ENCODE measurements around the gene IFI6. TPM values are rescaled to one million over a fixed set of nuclear protein-coding genes. Genes with fewer than 3 reads are reported as not detected.
"Not testable (repeated sequence)": the region's sequence is repeated elsewhere in the genome, so short reads cannot be mapped to it uniquely, and the experiment has no call there.

IFI6 gene
- polyA plus RNA-seq, 1 donor (not counting 4 experiments of a cell fraction or from before 2014, with no cell fraction given): 618 TPM

DNA sequence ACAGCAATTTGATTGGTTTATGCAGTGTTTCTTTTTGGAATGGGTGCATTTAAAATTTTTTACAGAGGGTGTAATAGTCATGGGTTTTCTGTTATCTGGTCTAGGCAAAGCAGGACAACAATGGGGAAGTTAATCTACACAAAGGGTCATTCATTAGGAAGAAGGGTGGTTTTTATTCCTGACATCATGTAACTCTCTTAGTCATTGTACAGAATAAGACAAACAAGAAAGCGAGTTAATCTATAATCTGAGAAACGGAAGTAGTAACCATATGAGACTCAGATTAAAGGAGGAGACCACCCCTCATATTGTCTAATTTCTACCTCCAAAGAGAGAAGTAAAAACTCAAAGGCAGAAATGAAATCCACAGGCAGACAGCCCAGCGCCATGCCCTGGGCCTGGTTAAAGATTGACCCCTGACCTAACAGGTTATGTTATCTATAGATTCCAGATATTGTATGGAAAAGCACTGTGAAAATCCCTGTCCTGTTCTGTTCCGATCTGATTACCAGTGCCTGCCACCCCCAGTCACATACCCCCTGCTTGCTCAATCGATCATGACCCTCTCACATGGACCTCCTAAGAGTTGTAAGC, 10.5 kb upstream of the IFI6 start:
- H3K4me3 ChIP-seq (ENCODE audit: control insufficient read depth in 2 of 3, extremely low read depth in 1 of 3, insufficient read depth in 2 of 3, low read depth in 1 of 3, low read length in 3 of 3): no peak overlapping the region
- no peaks in the 10 kb centered on the region for H3K27me3 ChIP-seq (ENCODE audit: control insufficient read depth, extremely low read depth, insufficient read depth, low read length)
- dilution Hi-C loops (cut with MboI; ENCODE audit: extremely low pct_ligation_motif_present, low sequenced_read_pairs): no loop called here
- FAIRE-seq (no peak), DNase-seq (ENCODE audit: low read depth, low spot score) (no peak)
- H3K9me1 ChIP-seq (ENCODE audit: control insufficient read depth, extremely low read depth, insufficient read depth, low read length): no peaks in the 10 kb centered on the region
- no peak overlapping the region for H3K4me2 ChIP-seq (ENCODE audit: control insufficient read depth, extremely low read depth, insufficient read depth, low read depth, low read length)
- H3K27ac ChIP-seq (ENCODE audit: control insufficient read depth, insufficient read depth, low read length): no peak overlapping the region
- H3K36me3 ChIP-seq (ENCODE audit: control insufficient read depth in 2 of 2, extremely low read depth in 1 of 2, insufficient read depth in 2 of 2, low read length in 2 of 2): no peaks in the 10 kb centered on the region
- no peak overlapping the region for H3K9ac ChIP-seq (ENCODE audit: control insufficient read depth, extremely low read depth, insufficient read depth, low read length)
- no peaks in the 10 kb centered on the region for H3K79me2 ChIP-seq (ENCODE audit: control insufficient read depth, insufficient read depth, low read length)
- H2AFZ ChIP-seq (ENCODE audit: control insufficient read depth, low read length): no peak overlapping the region
- peaks cover 3% of the 10 kb centered on the region for H3K4me1 ChIP-seq (ENCODE audit: control insufficient read depth, extremely low read depth, insufficient read depth, low read length)
- H4K20me1 ChIP-seq (ENCODE audit: control insufficient read depth, extremely low read depth, insufficient read depth, low read length): no peaks in the 10 kb centered on the region
- peaks cover 1% of the 10 kb centered on the region for H3K9me3 ChIP-seq (ENCODE audit: control insufficient read depth, low read depth, low read length)
- TF ChIP-seq, protein P1, sequence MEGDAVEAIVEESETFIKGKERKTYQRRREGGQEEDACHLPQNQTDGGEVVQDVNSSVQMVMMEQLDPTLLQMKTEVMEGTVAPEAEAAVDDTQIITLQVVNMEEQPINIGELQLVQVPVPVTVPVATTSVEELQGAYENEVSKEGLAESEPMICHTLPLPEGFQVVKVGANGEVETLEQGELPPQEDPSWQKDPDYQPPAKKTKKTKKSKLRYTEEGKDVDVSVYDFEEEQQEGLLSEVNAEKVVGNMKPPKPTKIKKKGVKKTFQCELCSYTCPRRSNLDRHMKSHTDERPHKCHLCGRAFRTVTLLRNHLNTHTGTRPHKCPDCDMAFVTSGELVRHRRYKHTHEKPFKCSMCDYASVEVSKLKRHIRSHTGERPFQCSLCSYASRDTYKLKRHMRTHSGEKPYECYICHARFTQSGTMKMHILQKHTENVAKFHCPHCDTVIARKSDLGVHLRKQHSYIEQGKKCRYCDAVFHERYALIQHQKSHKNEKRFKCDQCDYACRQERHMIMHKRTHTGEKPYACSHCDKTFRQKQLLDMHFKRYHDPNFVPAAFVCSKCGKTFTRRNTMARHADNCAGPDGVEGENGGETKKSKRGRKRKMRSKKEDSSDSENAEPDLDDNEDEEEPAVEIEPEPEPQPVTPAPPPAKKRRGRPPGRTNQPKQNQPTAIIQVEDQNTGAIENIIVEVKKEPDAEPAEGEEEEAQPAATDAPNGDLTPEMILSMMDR (optimal IDR thresholded peaks at IDR 0.05 in 1 of 3, IDR thresholded peaks at IDR 0.05 in 1 of 3, conservative IDR thresholded peaks at IDR 0.05 in 1 of 3; ENCODE audit: extremely low read depth in 1 of 3, insufficient read depth in 2 of 3, low read length in 3 of 3): no peak
- TF ChIP-seq EZH2 (IDR thresholded peaks at IDR 0.05; ENCODE audit: low read length): no peak

GRCh38 chr1:27681580-27681979, 9.6 kb upstream of the IFI6 start:
- H3K9me1 ChIP-seq (ENCODE audit: control insufficient read depth, extremely low read depth, insufficient read depth, low read length); FAIRE-seq; H3K9me3 ChIP-seq (ENCODE audit: control insufficient read depth, low read depth, low read length); H3K27ac ChIP-seq (ENCODE audit: control insufficient read depth, insufficient read depth, low read length); H3K36me3 ChIP-seq (ENCODE audit: control insufficient read depth in 2 of 2, extremely low read depth in 1 of 2, insufficient read depth in 2 of 2, low read length in 2 of 2); H3K79me2 ChIP-seq (ENCODE audit: control insufficient read depth, insufficient read depth, low read length); H3K9ac ChIP-seq (ENCODE audit: control insufficient read depth, extremely low read depth, insufficient read depth, low read length); H2AFZ ChIP-seq (ENCODE audit: control insufficient read depth, low read length); H3K27me3 ChIP-seq (ENCODE audit: control insufficient read depth, extremely low read depth, insufficient read depth, low read length); H3K4me3 ChIP-seq (ENCODE audit: control insufficient read depth in 2 of 3, extremely low read depth in 1 of 3, insufficient read depth in 2 of 3, low read depth in 1 of 3, low read length in 3 of 3); DNase-seq (ENCODE audit: low read depth, low spot score); H4K20me1 ChIP-seq (ENCODE audit: control insufficient read depth, extremely low read depth, insufficient read depth, low read length); H3K4me2 ChIP-seq (ENCODE audit: control insufficient read depth, extremely low read depth, insufficient read depth, low read depth, low read length); dilution Hi-C loops (cut with MboI; ENCODE audit: extremely low pct_ligation_motif_present, low sequenced_read_pairs); H3K4me1 ChIP-seq (ENCODE audit: control insufficient read depth, extremely low read depth, insufficient read depth, low read length): not testable (repeated sequence)

GRCh38 chr1:27680225-27680791, 8.3 kb upstream of the IFI6 start:
- H4K20me1 ChIP-seq (ENCODE audit: control insufficient read depth, extremely low read depth, insufficient read depth, low read length); DNase-seq (ENCODE audit: low read depth, low spot score); H3K4me3 ChIP-seq (ENCODE audit: control insufficient read depth in 2 of 3, extremely low read depth in 1 of 3, insufficient read depth in 2 of 3, low read depth in 1 of 3, low read length in 3 of 3); H3K4me2 ChIP-seq (ENCODE audit: control insufficient read depth, extremely low read depth, insufficient read depth, low read depth, low read length); H2AFZ ChIP-seq (ENCODE audit: control insufficient read depth, low read length); dilution Hi-C loops (cut with MboI; ENCODE audit: extremely low pct_ligation_motif_present, low sequenced_read_pairs); H3K27me3 ChIP-seq (ENCODE audit: control insufficient read depth, extremely low read depth, insufficient read depth, low read length); H3K27ac ChIP-seq (ENCODE audit: control insufficient read depth, insufficient read depth, low read length); H3K9me1 ChIP-seq (ENCODE audit: control insufficient read depth, extremely low read depth, insufficient read depth, low read length); H3K79me2 ChIP-seq (ENCODE audit: control insufficient read depth, insufficient read depth, low read length); H3K4me1 ChIP-seq (ENCODE audit: control insufficient read depth, extremely low read depth, insufficient read depth, low read length); H3K36me3 ChIP-seq (ENCODE audit: control insufficient read depth in 2 of 2, extremely low read depth in 1 of 2, insufficient read depth in 2 of 2, low read length in 2 of 2); H3K9me3 ChIP-seq (ENCODE audit: control insufficient read depth, low read depth, low read length); H3K9ac ChIP-seq (ENCODE audit: control insufficient read depth, extremely low read depth, insufficient read depth, low read length); FAIRE-seq: not testable (repeated sequence)
